SK-N-SH treated with all-trans-retinoic acid at 6 μM for 48 hours (cell line): Measurements from ENCODE around the gene SYTL1.

Experiments
- ATAC-seq: fragments of 200-7000 bp; cut with Tn5 transposase; 3 replicates; pipeline ENCODE4 v1.9.1; 2020; ENCODE audit warnings: mild to moderate bottlenecking, moderate library complexity
- ARNTL ChIP-seq: fragments of 450-650 bp; formaldehyde crosslinking; IDR thresholded peaks from 2 replicates; pipeline ENCODE4 v1.5.0; 2020; ENCODE audit warnings: low read depth, mild to moderate bottlenecking, moderate library complexity, borderline replicate concordance
- BACH2 ChIP-seq: fragments of 250-450 bp; sonication (Bioruptor Pico); IDR thresholded peaks from 2 replicates; pipeline ENCODE4 v1.9.0; 2021; ENCODE audit warnings: mild to moderate bottlenecking, borderline replicate concordance
- CREB5 ChIP-seq: fragments of 250-450 bp; sonication (Bioruptor Pico); IDR thresholded peaks from 2 replicates; pipeline ENCODE4 v1.5.1; 2020; ENCODE audit warnings: low read depth, mild to moderate bottlenecking, moderate library complexity
- CSRNP3 ChIP-seq: fragments of 250-450 bp; sonication (Bioruptor Pico); IDR thresholded peaks from 2 replicates; pipeline ENCODE4 v1.5.1; 2021; ENCODE audit warnings: mild to moderate bottlenecking, moderate library complexity
- ESRRG ChIP-seq: fragments of 250-450 bp; sonication (Bioruptor Pico); IDR thresholded peaks from 2 replicates; pipeline ENCODE4 v1.6.1; 2021; ENCODE audit warnings: mild to moderate bottlenecking
- ISL1 ChIP-seq: fragments of 250-450 bp; sonication (Bioruptor Pico); IDR thresholded peaks from 2 replicates; pipeline ENCODE4 v2.1.2; 2022; ENCODE audit warnings: mild to moderate bottlenecking, moderate library complexity
- OSR1 ChIP-seq: fragments of 250-450 bp; sonication (Bioruptor Pico); IDR thresholded peaks from 2 replicates; pipeline ENCODE4 v1.8.0; 2022; ENCODE audit warnings: moderate library complexity, mild to moderate bottlenecking, inconsistent platforms
- POU6F1 ChIP-seq: fragments of 250-450 bp; sonication (Bioruptor Pico); IDR thresholded peaks from 2 replicates; pipeline ENCODE4 v1.8.0; 2021; ENCODE audit warnings: low read depth, mild to moderate bottlenecking, moderate library complexity, borderline replicate concordance
- PPARA ChIP-seq: fragments of 250-450 bp; sonication (Bioruptor Pico); IDR thresholded peaks from 2 replicates; pipeline ENCODE4 v1.5.0; 2020; ENCODE audit warnings: mild to moderate bottlenecking, borderline replicate concordance
- RARB ChIP-seq: fragments of 250-450 bp; sonication (Bioruptor Pico); IDR thresholded peaks from 2 replicates; pipeline ENCODE4 v1.8.0; 2021; ENCODE audit warnings: mild to moderate bottlenecking, moderate library complexity
- SNAI2 ChIP-seq: fragments of 250-450 bp; sonication (Bioruptor Pico); IDR thresholded peaks from 2 replicates; pipeline ENCODE4 v1.5.0; 2020; ENCODE audit warnings: mild to moderate bottlenecking, moderate library complexity
- TCF4 ChIP-seq: fragments of 250-450 bp; sonication (Bioruptor Pico); IDR thresholded peaks from 2 replicates; pipeline ENCODE4 v1.8.0; 2021; ENCODE audit warnings: mild to moderate bottlenecking, moderate library complexity, borderline replicate concordance
- TOX ChIP-seq: fragments of 250-450 bp; sonication (Bioruptor Pico); IDR thresholded peaks from 2 replicates; pipeline ENCODE4 v1.8.0; 2021; ENCODE audit warnings: mild to moderate bottlenecking, moderate library complexity, borderline replicate concordance
- TSHZ2 ChIP-seq: fragments of 250-450 bp; sonication (Bioruptor Pico); IDR thresholded peaks from 2 replicates; pipeline ENCODE4 v1.5.0; 2020; ENCODE audit warnings: mild to moderate bottlenecking, moderate library complexity
- ZC3H10 ChIP-seq: fragments of 250-450 bp; sonication (Bioruptor Pico); IDR thresholded peaks from 2 replicates; pipeline ENCODE4 v1.5.1; 2021; ENCODE audit warnings: mild to moderate bottlenecking, moderate library complexity
- ZFP3 ChIP-seq: fragments of 250-450 bp; sonication (Bioruptor Pico); IDR thresholded peaks from 2 replicates; pipeline ENCODE4 v1.5.0; 2020; ENCODE audit warnings: mild to moderate bottlenecking, moderate library complexity
- ZFP30 ChIP-seq: fragments of 450-650 bp; formaldehyde crosslinking; IDR thresholded peaks from 2 replicates; pipeline ENCODE4 v1.5.0; 2022; ENCODE audit warnings: mild to moderate bottlenecking, moderate library complexity
- ZNF565 ChIP-seq: fragments of 450-650 bp; formaldehyde crosslinking; conservative IDR thresholded peaks from 2 replicates; pipeline ENCODE4 v1.5.0; 2020; ENCODE audit warnings: low read depth, mild to moderate bottlenecking, moderate library complexity
- ZNF8 ChIP-seq: fragments of 450-650 bp; formaldehyde crosslinking; IDR thresholded peaks from 2 replicates; pipeline ENCODE4 v1.5.0; 2020; ENCODE audit warnings: mild to moderate bottlenecking, moderate library complexity

The SYTL1 gene

GRCh38 chr1:27361044-27361402 lies 19.2 kb downstream of the SYTL1 start (continued):
- TF ChIP-seq POU6F1 (CRISPR knock-in tag) = no peak
- no peak for TF ChIP-seq CREB5 (CRISPR knock-in tag)
- no peak for TF ChIP-seq ZFP3
- no peak for TF ChIP-seq ARNTL
- no peak for TF ChIP-seq ZFP30
- TF ChIP-seq ESRRG = no peak

GRCh38 chr1:27361553-27361952 lies 19.7 kb downstream of the SYTL1 start:
- no peak for ATAC-seq
- TF ChIP-seq ZNF565 (CRISPR knock-in tag) = no peak

GRCh38 chr1:27363766-27364695 lies 22.2 kb downstream of the SYTL1 start:
- no peak for ATAC-seq
- TF ChIP-seq TCF4 (CRISPR knock-in tag) (no peak), ZFP3 (no peak), ISL1 (CRISPR knock-in tag) (no peak), BACH2 (CRISPR knock-in tag) (no peak), SNAI2 (no peak), ZFP30 (no peak), TSHZ2 (CRISPR knock-in tag) (no peak), ZC3H10 (CRISPR knock-in tag) (no peak), ZNF8 (CRISPR knock-in tag) (no peak), ZNF565 (CRISPR knock-in tag) (no peak), PPARA (CRISPR knock-in tag) (no peak), RARB (no peak), TOX (CRISPR knock-in tag) (no peak), OSR1 (CRISPR knock-in tag) (no peak), POU6F1 (CRISPR knock-in tag) (no peak)

GRCh38 chr1:27364696-27365371 lies 23.0 kb downstream of the SYTL1 start:
- no peak; the same call in 2 of the 3 replicates for ATAC-seq

More at GRCh38 chr1:27364696-27365371, 23.0 kb downstream of the SYTL1 start:
- TF ChIP-seq ISL1 (CRISPR knock-in tag) = no peak
- TF ChIP-seq TSHZ2 (CRISPR knock-in tag) = no peak
- TF ChIP-seq ESRRG = no peak
- no peak for TF ChIP-seq ZNF8 (CRISPR knock-in tag)
- no peak for TF ChIP-seq BACH2 (CRISPR knock-in tag)
- TF ChIP-seq CSRNP3 (CRISPR knock-in tag) = no peak
- TF ChIP-seq ZFP30 = no peak
- TF ChIP-seq OSR1 (CRISPR knock-in tag) = no peak
- TF ChIP-seq, all 23 proteins: peak for 0
